Stimulated activated CD4-positive, alpha-beta T cell treated with anti-CD3 and anti-CD28 coated beads, Interleukin-1b, Interleukin-23, amount 100 ng/mL, for 48 hours (primary cell): ENCODE data around the gene DRC7.
A peak's percentile ranks its signal among the peaks of the same experiment; 100 is the strongest.

Source experiments
- DNase-seq: peaks from one replicate; pipeline ENCODE4 v3.0.0-alpha.2; 2020

DRC7 gene

DNA sequence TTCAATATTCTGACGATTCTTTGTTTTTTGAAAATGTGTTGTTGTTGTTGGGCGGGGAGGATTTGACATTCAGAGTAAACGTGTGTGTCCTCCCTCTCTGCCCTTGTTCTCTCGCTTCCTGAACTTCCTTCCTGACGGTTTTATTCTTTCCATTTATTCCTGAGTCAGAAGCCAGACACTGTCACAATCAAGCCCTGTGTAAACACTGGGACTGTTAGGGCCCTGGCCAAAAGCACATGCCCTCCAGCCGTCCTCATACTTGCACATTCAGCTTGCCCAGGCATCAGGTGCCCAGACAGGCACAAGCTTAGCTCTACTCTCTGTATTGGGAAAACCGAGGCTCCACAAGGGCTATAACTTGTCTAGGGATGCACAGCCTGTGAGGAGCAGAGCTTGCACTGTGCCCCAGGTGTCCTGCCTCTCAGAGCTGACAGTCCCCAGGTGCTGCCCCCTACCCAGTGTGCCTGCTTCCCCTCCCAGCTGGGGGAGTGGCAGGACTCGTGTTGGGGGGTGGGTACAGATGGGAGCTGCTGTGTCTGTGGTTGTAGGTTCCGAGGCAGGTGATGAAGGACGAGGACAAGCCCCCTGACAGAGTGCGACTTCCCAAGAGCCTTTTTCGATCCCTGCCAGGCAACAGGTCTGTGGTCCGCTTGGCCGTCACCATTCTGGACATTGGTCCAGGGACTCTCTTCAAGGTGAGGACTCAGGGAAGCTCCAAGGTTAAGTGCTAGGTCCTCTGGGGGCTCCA lies 16.8 kb upstream of the DRC7 start:
- no peak for DNase-seq

DNA sequence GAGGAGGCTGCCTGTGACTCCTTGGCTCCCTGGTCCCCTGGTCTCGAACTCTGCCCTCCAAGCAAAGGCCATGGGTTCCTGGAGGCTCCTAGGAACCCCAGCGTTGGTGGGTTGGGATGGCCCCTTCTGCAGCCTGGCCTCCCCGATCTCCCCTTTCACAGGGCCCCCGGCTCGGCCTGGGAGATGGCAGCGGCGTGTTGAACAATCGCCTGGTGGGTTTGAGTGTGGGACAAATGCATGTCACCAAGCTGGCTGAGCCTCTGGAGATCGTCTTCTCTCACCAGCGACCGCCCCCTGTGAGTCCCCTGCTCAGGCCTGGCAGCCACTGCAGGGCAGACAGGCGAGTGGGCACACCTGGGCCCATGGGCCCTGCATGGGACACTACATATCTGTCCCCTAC lies 15.6 kb upstream of the DRC7 start:
- DNase-seq: no peak

DNA sequence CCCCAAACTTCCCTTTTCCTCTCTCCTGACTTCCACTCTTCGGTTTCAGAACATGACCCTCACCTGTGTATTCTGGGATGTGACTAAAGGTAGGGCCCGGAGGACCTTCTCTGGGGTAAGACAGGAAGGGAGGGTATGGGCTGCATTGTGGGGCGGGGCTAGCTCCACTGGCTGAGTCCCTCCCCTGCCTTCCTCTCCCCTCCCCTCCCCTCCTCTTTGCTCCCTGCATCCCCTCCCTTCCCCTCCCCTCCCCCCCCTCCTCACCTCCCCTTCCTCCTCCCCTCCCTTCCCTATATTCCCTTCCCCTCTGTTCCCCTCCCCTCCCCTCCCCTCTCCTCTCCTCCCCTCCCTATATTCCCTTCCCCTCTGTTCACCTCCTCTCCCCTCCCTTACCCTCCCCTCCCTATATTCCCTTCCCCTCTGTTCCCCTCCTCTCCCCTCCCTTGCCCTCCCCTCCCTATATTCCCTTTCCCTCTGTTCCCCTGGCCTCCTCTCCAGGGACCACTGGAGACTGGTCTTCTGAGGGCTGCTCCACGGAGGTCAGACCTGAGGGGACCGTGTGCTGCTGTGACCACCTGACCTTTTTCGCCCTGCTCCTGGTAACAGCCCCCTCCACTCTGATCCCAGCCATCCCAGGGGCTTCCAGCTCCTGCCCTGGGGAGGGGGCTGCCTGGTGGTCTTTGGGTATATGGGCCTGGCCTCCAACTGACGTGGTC lies 14.7 kb upstream of the DRC7 start:
- DNase-seq: no peak

DNA sequence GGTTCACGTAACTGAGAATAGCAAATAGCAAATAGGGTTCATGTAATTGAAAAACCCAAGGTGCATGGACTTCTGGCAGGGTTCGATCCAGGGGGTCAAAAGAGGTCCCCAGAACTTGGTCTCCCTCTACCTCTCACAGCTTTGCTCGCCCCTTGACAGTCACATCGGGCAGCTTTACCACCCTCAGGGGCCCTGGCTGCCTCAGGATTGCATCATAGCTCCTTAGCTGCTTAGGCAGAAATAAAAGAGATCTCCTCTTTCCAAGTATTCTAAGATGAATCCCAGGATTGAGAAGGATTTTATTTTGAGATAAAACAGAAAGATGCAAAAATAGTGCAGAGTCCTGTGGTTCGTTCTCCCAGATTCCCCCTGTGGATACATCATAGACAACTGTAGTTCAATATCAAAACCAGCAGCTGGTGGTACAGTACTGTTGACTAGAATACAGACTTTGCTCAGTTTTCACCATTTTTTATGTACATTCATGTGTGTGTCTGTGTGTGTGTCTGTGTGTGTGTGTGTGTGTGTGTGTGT lies 13.7 kb upstream of the DRC7 start:
- no peak for DNase-seq

DNA sequence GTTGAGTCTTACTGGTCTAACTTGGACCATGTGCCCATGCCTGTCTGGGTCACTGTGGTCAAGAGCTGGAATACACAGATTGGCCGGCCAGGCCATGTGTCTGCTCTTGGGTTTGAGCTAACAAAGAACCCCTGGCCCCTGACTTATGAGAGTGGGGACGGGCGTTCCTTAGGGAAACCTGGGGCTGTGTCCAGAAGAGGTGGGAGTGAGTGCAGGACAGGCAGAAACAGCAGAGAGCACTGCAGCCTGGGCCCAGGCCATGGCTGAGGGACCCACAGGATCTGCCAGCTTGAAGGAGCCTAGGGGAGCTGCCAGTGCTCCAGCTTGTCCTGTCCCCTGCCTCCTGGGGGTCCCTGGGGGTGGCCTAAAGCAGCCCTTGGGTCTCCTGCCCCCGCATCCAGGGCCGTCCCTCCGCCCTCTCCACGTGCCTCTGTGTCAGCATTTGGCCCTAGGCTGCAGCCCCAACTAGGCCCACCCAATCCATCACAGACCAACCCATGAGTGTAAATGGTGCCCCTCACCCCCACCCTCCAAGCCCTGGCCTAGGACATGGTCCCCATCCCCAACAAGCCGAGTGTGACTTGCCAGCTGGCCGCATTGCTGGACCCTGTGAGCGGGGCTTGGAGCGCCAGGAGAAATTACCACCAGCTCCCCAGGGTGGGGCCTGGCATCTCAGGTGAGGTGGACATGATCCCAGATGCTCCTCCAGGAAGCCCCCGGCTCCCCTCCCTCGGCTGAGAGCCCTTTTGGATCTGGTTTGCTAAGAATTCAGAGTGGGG lies 12.5 kb upstream of the DRC7 start:
- DNase-seq: no peak

DNA sequence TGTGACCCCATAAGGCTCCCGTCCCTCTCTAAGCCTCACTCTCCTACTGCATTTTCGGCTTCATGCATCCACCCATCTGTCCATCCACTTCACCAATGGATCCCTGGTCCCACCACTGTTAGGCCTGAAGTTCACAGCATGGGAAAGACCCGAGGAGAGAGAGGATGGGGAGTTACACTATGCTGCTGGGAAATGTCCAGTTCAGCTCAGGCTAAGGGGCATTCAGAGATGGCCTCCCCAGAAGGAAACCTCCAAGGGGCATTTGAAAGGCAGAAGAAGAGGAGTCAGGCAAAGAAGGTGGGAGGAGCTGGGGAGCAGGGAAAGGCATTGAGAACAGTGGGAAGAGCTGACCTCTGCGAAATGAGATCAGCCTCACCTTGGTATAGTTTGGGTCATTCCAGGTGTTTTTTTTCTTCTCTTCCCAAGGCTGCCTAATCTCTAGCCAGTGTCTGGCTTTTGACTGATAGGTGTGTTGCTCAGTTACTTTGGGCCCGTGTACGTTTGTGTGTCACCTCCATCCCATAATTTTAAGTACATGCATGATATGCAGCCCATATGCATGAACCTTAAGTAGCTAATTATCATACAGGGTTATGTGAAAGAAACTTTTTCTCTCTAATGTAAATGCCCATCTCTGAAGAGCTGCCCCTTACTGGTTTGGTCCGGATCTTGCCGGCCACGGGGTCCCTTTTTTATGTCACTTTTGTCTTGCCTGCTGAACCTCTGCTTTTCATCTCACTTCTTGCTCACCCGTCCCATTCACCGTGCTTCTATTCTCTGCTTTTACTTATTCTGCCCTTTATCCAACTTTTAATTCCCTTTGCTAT lies 11.6 kb upstream of the DRC7 start:
- DNase-seq: no peak

DNA sequence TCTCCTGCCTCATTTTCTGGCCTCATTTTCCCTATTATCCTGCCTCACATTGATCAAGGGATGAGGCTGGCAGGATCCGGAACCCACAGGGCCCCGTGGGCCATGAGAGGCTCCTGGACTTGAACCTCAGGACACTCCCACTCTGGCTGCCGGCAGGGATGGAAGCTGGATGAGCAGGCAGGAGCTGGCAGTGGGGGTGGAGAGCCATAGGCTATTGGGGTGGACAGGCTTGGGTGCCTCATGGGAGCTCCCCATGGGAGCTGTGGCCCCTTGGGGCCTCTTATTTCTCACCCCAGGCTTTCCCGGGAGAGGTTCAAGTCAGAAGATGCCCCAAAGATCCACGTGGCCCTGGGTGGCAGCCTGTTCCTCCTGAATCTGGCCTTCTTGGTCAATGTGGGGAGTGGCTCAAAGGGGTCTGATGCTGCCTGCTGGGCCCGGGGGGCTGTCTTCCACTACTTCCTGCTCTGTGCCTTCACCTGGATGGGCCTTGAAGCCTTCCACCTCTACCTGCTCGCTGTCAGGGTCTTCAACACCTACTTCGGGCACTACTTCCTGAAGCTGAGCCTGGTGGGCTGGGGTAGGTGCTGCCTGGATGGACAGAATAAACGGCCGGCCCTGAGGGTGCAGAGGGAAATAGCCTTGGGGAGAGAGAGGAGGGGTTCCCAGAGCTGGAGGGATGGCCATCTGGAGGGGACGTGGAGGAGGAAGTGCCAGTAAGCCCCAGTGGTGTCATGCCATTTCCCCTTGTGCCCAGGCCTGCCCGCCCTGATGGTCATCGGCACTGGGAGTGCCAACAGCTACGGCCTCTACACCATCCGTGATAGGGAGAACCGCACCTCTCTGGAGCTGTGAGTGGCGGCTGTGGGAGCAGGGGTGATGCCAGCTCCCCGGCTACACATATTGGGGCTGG lies 10.7 kb upstream of the DRC7 start:
- DNase-seq: no peak

DNA sequence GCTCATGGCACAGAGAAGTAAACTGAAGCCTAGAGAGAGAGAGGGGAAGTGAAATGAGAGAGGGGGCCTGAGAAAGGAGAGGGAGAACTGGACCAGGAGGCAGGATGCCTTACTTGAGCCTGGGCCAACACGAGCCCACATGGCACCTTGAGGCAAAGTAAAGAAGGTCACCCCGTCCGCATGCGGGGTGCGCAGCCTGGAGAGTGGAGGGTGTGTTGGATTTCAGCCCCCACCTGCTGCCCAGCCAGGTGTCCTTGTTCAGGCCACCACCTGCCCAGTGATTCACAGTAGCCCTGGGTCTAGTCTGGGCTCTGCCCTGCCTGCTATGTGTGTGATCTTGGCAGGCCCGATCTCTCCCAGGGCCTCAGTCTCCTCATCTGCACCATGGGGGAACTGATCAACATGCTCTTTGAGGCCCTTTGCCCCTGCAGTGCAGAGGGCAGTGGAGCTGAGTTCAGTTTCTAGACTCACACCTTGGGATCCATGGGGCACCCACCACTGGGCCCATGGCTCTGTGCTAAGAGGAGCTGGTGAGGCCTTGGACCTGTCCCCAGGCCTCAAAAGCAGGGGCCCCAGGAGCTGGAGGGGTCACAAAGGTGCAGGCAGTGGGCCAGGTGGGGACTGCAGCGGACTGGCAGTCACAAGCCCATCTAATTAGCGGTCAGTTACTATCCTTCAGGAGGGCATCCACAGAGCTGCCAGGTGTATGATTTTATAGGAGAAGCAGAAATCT lies 9.8 kb upstream of the DRC7 start:
- DNase-seq: no peak

DNA sequence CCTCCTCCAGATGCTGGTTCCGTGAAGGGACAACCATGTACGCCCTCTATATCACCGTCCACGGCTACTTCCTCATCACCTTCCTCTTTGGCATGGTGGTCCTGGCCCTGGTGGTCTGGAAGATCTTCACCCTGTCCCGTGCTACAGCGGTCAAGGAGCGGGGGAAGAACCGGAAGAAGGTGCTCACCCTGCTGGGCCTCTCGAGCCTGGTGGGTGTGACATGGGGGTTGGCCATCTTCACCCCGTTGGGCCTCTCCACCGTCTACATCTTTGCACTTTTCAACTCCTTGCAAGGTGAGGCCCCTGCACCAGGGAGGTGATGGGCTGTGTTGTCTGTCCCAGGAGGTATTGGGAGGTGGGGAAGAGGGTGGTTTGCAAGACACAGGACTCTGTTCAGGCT lies 9.0 kb upstream of the DRC7 start:
- no peak for DNase-seq

DNA sequence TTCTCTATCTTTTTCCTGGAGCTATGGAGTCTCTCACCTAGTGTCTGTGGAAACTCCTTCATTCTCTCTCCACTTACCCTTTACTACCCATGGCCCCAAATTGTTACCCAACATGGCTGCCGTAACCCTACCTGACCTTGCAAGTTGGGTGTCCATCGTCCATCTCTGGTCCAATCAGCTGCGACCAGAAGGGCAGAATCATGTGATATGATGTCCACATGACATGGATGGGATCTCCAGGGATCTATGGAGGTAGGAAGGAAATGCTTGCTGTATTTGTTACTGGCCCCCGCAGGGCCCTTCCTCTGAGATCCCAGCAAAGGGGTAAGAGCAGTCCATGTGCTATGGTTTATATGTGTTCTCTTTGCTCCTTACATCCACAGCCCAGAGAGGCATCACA lies 8.0 kb upstream of the DRC7 start:
- no peak for DNase-seq

DNA sequence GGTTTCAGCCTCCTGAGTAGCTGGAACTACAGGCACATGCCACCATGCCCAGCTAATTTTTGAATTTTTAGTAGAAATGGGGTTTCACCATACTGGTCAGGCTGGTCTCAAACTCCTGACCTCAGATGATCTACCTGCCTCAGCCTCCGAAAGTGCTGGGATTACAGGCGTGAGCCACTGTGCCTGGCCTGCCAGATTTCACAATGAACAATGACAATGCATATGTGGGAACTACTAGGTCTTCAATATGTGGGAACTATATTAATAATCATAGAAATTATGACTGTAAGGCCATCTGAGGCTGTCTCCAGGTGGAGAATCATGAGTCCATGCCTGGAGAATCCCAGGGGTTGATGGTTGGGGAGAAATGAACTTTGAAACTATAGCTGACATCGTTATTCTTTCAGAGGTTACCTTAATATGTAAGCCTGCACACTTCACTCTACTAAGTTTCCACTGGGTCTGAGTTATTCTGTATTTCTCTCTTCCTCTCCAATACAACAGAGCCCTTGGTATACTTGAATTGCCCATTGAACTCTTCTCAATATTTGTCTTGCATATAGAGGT lies 7.2 kb upstream of the DRC7 start:
- no peak for DNase-seq

DNA sequence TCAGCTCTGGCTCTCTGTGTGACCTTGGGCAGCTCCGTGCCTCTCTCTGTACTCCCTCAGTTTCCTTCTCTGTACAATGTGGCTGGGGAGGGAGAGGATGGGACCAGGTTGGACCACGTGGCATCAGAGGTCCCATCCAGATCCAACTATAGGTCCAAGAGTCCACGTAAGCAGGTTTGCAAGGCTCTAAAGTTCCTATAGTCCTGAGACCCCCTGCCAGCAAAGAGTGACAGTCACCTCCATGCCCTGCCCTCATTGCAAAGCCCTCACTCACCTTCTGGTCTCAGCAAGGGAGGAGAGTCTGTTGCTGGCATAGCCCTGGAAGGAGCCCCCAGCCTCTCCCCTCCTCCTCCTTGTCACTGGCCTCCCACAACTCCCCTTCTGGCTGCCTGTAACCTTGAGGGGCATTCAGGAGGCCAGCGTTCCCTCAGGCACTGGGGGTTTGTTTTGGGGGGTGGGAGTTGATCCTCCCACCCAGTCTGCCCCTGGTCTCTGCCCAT lies 6.1 kb upstream of the DRC7 start:
- no peak for DNase-seq

DNA sequence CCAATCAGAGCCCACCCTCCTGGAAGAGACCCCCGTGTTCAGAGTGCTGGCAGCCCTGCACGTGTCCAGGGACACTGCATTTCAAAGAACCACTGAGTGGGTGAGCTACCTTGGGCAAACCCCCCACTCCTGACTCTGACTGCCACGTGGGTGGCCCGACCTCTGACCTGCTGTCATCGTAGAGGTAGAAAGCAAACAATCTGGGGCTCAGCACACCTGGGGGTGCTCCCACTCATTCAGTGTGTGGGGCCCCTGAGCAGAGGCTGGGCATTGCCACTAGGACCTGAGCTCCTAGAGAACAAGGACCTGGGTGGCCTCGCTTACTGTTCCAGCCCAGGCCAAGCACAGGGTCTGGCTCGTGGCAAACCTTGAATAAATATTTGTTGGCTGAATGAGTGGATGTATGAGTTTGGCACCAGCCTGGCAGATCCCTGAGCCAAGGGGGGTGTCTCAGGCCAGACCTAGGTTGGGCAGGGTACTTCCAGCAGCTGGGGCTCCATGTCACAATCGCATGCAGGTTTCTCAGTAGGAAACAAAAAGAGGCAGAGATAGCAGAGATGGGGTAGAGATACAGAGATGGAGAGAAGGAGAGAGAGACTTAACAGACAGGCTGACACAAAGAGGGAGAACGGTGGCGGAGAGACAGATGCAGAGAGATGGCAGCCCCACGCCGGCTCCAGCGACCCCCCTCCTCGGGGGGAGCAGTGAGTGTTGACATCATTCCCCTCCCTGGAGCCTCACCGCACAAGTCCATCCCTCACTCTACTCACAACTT lies 5.4 kb upstream of the DRC7 start:
- no peak for DNase-seq

DNA sequence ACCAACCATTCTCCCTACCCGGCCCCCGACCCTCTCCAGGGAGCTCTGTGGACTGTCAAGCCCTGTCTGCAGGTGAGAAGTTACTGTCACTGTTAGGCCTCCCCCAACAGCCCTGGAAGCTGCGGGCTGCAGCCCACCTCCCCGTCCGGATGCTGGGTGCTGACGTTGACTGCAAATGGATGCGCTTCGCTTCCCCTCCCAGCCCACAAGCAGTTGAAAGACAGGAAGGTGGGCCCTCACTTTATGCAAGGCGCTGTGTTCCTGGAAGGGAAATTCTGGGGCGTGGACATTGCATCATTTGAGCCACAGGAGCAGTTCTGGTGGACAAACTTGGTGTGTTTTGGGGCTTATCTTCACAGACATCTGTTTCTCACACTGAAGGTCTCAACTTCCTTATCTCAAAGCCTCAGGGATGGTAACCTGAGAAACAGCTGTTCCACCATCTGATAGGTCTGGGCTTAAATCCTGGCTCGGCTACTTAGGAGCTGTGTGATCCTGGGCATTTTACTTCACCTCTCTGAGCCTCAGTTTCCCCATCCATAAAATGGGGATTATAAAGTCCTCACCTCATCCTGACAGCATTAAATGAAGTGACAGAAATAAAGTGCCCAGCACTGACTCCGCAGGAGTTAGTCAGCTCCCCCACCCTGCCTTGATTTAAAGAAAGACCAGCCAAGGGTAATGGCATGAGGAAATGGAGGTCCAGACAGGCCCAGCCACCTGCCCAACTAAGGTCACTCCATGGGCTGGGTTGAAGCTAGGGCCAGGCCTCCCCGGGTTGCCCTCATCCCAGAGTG lies 4.6 kb upstream of the DRC7 start:
- DNase-seq: peak; percentile 13

DNA sequence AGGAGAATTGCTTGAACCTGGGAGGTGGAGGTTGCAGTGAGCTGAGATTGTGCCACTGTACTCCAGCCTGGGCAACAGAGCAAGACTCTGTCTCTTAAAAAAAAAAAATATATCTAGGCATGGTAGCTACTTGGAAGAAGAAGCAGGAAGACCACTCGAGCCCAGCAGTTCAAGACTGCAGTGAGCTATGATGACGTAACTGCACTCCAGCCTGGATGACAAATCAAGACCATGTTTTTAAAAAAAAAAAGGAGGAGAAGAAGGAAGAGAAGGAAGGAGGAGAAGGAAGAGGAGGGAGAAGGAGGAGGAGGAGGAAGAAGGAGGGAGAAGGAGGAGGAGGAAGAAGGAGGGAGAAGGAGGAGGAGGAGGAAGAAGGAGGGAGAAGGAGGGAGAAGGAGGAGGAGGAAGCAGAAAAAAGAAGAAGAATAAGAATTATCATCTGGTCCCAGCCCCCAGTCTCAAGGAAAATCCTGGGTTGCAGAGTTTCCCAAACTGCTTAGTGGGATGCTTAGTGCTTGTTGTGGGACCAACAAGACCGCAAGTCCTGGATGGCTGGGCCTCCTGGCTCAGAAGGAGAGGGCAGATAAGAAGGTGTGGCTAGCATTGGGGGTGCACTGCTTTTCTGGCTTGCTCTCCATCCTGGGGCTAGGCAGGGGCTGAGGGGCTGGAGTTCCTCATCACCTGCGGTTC lies 3.7 kb upstream of the DRC7 start:
- DNase-seq: no peak

DNA sequence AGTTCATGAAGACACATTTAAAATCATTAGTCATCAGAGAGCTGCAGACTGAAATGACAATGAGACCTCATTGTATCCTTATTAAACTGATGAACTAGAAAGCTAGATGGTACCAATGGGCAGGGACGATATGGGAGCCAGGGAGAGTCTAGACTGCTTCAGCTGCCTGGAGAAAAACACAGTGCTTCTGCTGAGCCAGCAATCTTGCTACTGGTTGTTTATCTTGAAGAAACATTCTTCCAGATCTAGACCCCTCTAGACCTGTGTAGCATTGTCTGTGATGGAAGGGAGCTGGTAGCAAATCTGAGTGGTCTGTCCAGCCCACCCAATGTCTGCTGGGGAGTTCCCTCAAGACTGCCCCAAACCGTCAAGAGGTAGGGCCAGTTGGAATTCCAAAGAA lies 2.0 kb upstream of the DRC7 start:
- DNase-seq: no peak

DNA sequence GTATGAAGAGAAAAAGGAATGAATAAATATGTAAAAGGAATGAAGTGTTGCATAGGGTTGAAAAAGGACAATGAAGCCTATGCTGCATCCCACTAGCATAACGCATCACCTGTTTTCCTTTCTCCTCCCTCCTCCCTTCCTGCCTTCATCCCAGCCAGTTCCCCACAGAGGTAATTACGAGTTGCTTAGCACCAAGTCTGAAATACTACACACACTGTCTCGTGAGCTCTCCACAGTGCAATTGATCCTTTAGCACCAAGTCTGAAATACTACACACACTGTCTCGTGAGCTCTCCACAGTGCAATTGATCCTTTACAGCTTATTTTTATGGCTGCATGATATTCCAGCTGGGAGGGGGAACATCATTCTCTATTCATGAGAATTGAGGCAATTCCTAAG lies 1.1 kb upstream of the DRC7 start:
- DNase-seq: no peak

DNA sequence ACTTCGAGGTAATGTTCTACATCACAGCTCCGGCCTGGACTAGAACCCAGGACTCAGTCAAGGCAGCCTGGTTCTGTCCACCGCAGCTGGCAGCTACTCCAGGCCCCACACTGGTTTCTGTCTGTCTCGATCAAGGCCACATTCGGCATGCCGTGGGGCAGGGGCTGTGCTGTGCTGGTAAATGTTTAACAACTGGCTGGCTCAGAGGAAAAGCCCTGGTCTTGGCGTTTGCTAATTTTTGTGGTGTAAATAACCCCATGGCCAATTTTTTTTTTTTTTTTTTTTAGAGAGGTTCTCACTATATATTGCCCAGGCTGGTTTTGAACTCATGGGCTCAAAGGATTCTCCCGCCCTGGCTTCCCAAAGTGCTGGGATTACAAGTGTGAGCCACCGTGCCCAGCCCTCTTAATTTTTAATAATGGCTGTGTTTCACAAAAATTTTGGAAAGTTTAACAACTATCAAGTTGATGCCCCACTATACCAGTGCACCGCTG lies 328 bp upstream of the DRC7 start:
- DNase-seq: no peak
